ENCODE measurements around the gene SCUBE2.
"Not testable (repeated sequence)": the region's sequence is repeated elsewhere in the genome, so short reads cannot be mapped to it uniquely, and the experiment has no call there.

SCUBE2 gene

DNA sequence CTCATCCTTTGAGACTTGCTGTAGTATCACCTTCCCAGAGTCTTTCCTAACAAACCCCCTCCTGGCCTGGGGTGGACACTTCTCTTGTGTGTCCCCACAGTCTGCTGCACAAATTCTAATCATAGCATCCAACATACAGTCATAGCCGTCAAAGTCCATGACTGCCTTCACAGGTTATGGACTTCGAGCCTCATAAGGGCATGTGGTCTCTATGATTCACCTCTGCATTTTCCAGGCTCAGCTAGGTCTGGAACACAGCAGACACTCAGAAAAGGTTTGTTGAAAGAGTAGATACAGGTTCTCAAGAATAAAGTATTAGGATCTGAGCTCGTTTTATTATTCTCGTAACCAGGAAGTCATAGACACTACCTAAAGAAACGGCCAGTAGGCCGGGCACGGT is 13.2 kb upstream of the SCUBE2 start:
- H3K4me3 ChIP-seq (replicated peaks; ENCODE audit: low read depth, low read length) = no peak overlapping the region
- TF ChIP-seq, protein P1, sequence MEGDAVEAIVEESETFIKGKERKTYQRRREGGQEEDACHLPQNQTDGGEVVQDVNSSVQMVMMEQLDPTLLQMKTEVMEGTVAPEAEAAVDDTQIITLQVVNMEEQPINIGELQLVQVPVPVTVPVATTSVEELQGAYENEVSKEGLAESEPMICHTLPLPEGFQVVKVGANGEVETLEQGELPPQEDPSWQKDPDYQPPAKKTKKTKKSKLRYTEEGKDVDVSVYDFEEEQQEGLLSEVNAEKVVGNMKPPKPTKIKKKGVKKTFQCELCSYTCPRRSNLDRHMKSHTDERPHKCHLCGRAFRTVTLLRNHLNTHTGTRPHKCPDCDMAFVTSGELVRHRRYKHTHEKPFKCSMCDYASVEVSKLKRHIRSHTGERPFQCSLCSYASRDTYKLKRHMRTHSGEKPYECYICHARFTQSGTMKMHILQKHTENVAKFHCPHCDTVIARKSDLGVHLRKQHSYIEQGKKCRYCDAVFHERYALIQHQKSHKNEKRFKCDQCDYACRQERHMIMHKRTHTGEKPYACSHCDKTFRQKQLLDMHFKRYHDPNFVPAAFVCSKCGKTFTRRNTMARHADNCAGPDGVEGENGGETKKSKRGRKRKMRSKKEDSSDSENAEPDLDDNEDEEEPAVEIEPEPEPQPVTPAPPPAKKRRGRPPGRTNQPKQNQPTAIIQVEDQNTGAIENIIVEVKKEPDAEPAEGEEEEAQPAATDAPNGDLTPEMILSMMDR (IDR thresholded peaks at IDR 0.05; ENCODE audit: low read length, missing control alignments) = no peak
- no peak for DNase-seq (ENCODE audit: low read depth)

DNA sequence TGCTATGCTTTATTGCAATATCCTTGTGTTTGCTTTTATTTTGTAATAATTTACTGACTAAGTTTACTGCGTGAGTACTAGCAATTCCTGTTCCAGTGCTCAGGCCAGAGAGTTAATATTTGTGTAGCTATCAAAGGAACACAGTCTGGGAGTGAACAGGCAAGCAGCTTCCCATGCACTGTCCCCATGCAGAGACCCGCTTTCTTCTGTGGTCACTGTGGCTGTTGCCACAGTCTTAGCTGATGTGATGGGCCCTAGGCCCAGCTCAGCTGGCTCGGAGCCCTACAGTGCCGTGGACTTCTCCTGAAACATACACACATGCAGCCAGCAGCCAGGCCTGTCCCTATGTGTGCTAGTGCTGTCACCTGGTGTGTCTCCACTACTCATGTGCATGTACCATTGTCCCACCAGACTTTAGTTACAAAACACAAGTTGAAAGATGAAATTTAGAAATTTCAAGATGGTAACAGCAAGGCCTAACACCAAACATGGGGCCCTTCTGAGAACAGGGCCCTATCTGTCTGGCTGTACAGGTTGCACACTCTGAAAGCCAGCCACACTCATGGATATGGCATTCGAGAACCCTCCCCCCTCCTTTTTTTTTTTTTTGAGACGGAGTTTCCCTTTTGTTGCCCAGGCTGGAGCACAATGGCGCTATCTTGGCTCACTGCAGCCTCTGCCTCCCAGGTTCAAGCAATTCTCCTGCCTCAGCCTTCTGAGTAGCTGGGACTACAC is 12.3 kb upstream of the SCUBE2 start:
- no peak overlapping the region for H3K4me3 ChIP-seq (replicated peaks; ENCODE audit: low read depth, low read length)
- no peak for DNase-seq (ENCODE audit: low read depth)
- TF ChIP-seq, protein P1 (IDR thresholded peaks at IDR 0.05; ENCODE audit: low read length, missing control alignments) = no peak

DNA sequence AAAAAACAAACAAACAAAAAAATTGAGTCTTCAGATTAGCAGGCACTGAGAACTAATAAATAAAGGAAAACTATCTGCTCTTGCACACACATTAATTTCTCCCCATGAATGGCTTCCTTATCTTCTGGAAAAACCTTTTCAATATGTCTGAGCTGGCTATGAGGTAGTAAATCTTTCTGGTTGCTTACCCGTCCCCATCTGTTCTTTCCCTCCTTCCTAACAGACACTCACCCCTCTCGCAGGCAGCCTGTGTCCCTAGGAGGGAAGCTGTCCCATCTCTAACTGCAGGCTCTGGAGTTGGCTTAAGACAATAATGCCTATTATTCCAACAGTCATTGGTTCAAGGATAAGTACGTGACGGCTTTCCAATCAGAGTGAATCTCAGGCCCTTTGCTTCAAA is 8.2 kb upstream of the SCUBE2 start:
- no peak for DNase-seq (ENCODE audit: low read depth)
- H3K4me3 ChIP-seq (replicated peaks; ENCODE audit: low read depth, low read length) = no peak overlapping the region
- TF ChIP-seq, protein P1 (IDR thresholded peaks at IDR 0.05; ENCODE audit: low read length, missing control alignments) = no peak

DNA sequence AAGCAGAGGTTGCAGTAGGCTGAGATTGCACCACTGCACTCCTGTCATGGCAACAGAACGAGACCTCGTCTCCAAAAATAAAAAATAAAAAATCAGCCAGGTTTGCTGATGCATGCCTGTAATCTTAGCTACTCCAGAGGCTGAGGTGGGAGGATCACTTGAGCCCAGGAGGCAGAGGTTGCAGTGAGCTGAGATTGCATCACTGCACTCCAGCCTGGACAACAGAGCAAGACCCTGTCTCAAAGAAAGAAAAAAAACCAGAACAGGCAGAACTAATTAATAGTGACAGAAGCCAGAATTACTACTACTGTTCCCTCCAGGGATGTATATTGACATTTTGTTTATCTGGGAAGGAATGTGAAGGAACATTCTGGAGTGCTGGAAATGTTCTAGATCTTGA is 7.1 kb upstream of the SCUBE2 start:
- DNase-seq (ENCODE audit: low read depth); H3K4me3 ChIP-seq (replicated peaks; ENCODE audit: low read depth, low read length): not testable (repeated sequence)

GRCh38 chr11:9097186-9097943 is 6.0 kb upstream of the SCUBE2 start:
- DNase-seq (ENCODE audit: low read depth); H3K4me3 ChIP-seq (replicated peaks; ENCODE audit: low read depth, low read length): not testable (repeated sequence)

DNA sequence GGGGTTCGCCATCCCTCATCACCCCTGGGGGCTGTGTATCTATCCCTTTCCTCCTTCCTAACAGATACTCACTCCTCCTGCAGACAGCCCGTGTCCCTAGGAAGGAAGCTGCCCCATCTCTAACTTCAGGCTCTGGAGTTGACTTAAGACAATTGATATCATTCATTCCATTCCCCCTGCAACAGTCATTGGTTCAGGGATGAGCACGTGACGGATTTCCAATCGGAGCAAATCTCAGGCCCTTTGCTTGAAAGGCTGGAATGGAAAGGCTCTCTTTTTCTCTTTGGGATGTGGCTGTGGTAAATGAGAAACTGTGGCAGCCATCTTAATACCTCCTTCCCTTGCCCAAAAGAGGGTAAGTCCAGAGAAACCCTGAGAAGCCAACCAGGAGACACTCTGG is 5.0 kb upstream of the SCUBE2 start:
- DNase-seq (ENCODE audit: low read depth) = no peak
- H3K4me3 ChIP-seq (replicated peaks; ENCODE audit: low read depth, low read length) = no peak overlapping the region
- TF ChIP-seq, protein P1 (IDR thresholded peaks at IDR 0.05; ENCODE audit: low read length, missing control alignments) = no peak

DNA sequence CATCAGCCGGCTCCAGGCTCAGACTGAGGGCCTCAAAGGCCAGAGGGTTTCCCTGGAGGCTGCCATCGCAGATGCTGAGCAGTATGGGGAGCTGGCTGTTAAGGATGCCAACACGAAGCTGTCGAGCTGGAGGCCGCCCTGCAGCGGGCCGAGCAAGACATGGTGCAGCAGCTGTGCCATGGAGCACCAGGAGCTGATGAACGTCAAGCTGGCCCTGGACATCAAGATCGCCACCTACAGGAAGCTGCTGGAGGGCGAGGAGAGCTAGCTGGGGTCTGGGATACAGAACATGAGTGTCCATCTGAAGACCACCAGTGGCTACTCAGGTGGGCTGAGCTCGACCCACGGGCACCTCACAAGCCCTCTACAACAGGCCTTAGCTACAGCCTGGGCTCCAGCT is 4.0 kb upstream of the SCUBE2 start:
- TF ChIP-seq, protein P1 (IDR thresholded peaks at IDR 0.05; ENCODE audit: low read length, missing control alignments) = peak; percentile 17
- H3K4me3 ChIP-seq (replicated peaks; ENCODE audit: low read depth, low read length) = no peak overlapping the region
- DNase-seq (ENCODE audit: low read depth) = no peak

DNA sequence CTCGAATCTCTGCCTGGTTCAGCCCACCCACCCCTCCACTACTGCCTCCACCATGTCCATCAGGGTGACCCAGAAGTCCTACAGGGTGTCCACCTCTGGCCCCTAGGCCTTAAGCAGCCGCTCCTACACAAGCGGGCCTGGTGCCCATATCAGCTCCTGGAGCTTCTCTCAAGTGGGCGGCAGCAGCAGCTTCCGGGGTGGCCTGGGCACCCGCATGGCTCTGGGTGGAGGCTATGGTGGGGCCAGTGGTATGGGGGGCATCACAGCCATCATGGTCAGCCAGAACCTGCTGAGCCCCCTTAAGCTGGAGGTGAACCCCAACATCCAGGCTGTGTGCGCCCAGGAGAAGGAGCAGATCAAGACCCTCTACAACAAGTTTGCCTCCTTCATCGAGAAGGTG is 3.0 kb upstream of the SCUBE2 start:
- H3K4me3 ChIP-seq (replicated peaks; ENCODE audit: low read depth, low read length) = no peak overlapping the region
- DNase-seq (ENCODE audit: low read depth) = no peak
- TF ChIP-seq, protein P1 (IDR thresholded peaks at IDR 0.05; ENCODE audit: low read length, missing control alignments) = no peak
